Measurements from ENCODE around the gene IL5. TPM values are rescaled to one million over a fixed set of nuclear protein-coding genes. Genes with fewer than 3 reads are reported as not detected.

The IL5 gene
- total and polyA plus RNA-seq, 2 of the 4 experiments (the other 2 are of a cell fraction) = not detected

GRCh38 chr5:132496631-132497487 lies 46.5 kb downstream of the IL5 start:
- H3K23ac ChIP-seq (ENCODE audit: low read depth, low read length) = peak overlapping the region; percentile 89
- H3K9me3 ChIP-seq (ENCODE audit: control insufficient read depth, insufficient read depth, low read length) = no peaks in the 10 kb centered on the region
- peak overlapping the region; percentile 94 for H4K91ac ChIP-seq (ENCODE audit: insufficient read depth, low read depth, low read length)
- peak overlapping the region; percentile 97 for H2BK120ac ChIP-seq (ENCODE audit: low read depth, low read length)
- peak overlapping the region; percentile 77 for H4K5ac ChIP-seq (ENCODE audit: low read depth, low read length)
- no peaks in the 10 kb centered on the region for H4K20me1 ChIP-seq (ENCODE audit: insufficient read depth, low read length)
- H3K4ac ChIP-seq (ENCODE audit: low read depth, low read length) = peak overlapping the region; percentile 96
- no peaks in the 10 kb centered on the region for H3K36me3 ChIP-seq (ENCODE audit: control insufficient read depth, insufficient read depth, low read length)
- DNase-seq (peak; percentile 87), ATAC-seq (ENCODE audit: low read depth) (peak; percentile 75)
- H2AK9ac ChIP-seq (replicated peaks; ENCODE audit: low read depth, low read length, poor library complexity) = peak overlapping the region; percentile 95
- dilution Hi-C loops (cut with HindIII; ENCODE audit: low sequenced_read_pairs, unreplicated experiment) = no loop called here
- intact Hi-C loops (cut with micrococcal nuclease) = loop anchor here (10.0 kb wide), 1 partner anchor 432 kb away; the partner anchor contains the start of gene IL3
- peaks cover 0 to 22% of the 10 kb centered on the region in 2 experiments; a peak in 1 of 4 replicates for H3K79me1 ChIP-seq (ENCODE audit: low read depth in 1 of 2, low read length in 2 of 2)
- H3K4me3 ChIP-seq (ENCODE audit: insufficient read depth, low read depth, low read length) = peak overlapping the region; percentile 59
- ChIA-PET CTCF (interaction anchor here (0.8 to 2.5 kb wide), 3 partner anchors 74 to 259 kb away, joined by 4 to 6 read pairs (median 5); no protein-coding TSS in a partner anchor), POLR2A (ENCODE audit: unreplicated experiment) (interaction anchor here (0.7 to 1.2 kb wide), 6 partner anchors 9 to 395 kb away, joined by 3 to 10 read pairs (median 4); no protein-coding TSS in a partner anchor)
- peak overlapping the region; percentile 96 for H2AK5ac ChIP-seq (ENCODE audit: low read depth, low read length)
- peak overlapping the region; percentile 71 for H3K18ac ChIP-seq (ENCODE audit: low read depth, low read length)
- in situ Hi-C loops (cut with MboI; ENCODE audit: low sequenced_read_pairs) = loop anchor here (25.0 kb wide), 1 partner anchor 410 kb away; no protein-coding TSS in a partner anchor
- H3K4me1 ChIP-seq (ENCODE audit: control insufficient read depth, insufficient read depth, low read length) = peaks cover 23% of the 10 kb centered on the region
- H3K27me3 ChIP-seq (ENCODE audit: control insufficient read depth, insufficient read depth, low read length) = no peaks in the 10 kb centered on the region
- peak overlapping the region; percentile 93 for H2BK5ac ChIP-seq (ENCODE audit: low read depth, low read length, poor library complexity, severe bottlenecking)
- H4K8ac ChIP-seq (ENCODE audit: low read depth in 2 of 2, low read length in 2 of 2) = peak overlapping the region; percentile 91 to 97
- peak overlapping the region; percentile 90 for H3K9ac ChIP-seq (ENCODE audit: low read depth, low read length)
- TF ChIP-seq FOS (IDR thresholded peaks at IDR 0.05; ENCODE audit: low read depth, low read length) (no peak), BHLHE40 (IDR thresholded peaks at IDR 0.05; ENCODE audit: low read depth, low read length) (no peak), MAZ (IDR thresholded peaks at IDR 0.05; ENCODE audit: borderline replicate concordance, low read depth, low read length) (no peak), RCOR1 (IDR thresholded peaks at IDR 0.05; ENCODE audit: insufficient replicate concordance, low read length) (no peak), POLR2A (IDR thresholded peaks at IDR 0.05; ENCODE audit: low read depth, low read length) (no peak), CTCF (conservative IDR thresholded peaks at IDR 0.05; ENCODE audit: low read depth, low read length) (no peak), USF2 (IDR thresholded peaks at IDR 0.05; ENCODE audit: low read depth, low read length) (no peak), CHD1 (IDR thresholded peaks at IDR 0.05; ENCODE audit: low read depth, low read length) (no peak), SMC3 (IDR thresholded peaks at IDR 0.05; ENCODE audit: low read depth, low read length) (no peak), NFE2L2 (IDR thresholded peaks at IDR 0.05; ENCODE audit: low read depth, low read length) (no peak)
- peak overlapping the region; percentile 90 for H3K14ac ChIP-seq (replicated peaks; ENCODE audit: low read depth, low read length)
- H3K56ac ChIP-seq (ENCODE audit: extremely low read depth, insufficient read depth, low read length) = peak overlapping the region; percentile 93
- peak overlapping the region; percentile 73 for H3K4me2 ChIP-seq (ENCODE audit: low read depth, low read length)
- WGBS, 2 experiments (ENCODE audit: extremely low coverage in 2 of 2, insufficient read length in 1 of 2) = 1% methylated on average over 24 of the region's 62 CpGs; no CpG with 5 or more reads in 1 of the 2 experiments
- BruUV-seq (replicated peaks) = no TSS peak
- H2AFZ ChIP-seq (replicated peaks; ENCODE audit: low read length, poor library complexity) = peak overlapping the region; percentile 87
- peak overlapping the region; percentile 96 for H3K27ac ChIP-seq (ENCODE audit: insufficient read depth, low read length)
- peaks cover 39% of the 10 kb centered on the region for H3K9me1 ChIP-seq (ENCODE audit: insufficient read depth, low read length)
- peak overlapping the region; percentile 87 for H2BK20ac ChIP-seq (ENCODE audit: low read depth, low read length)
- H2BK15ac ChIP-seq (ENCODE audit: low read depth, low read length) = peak overlapping the region; percentile 77; the same call in 2 of the 3 replicates

All from IMR-90 (cell line).